ENCODE measurements around the gene APC. TPM values are rescaled to one million over a fixed set of nuclear protein-coding genes. Genes with fewer than 3 reads are reported as not detected.
A peak's percentile ranks its signal among the peaks of the same experiment; 100 is the strongest.

The APC gene
- total and polyA plus RNA-seq, 2 donors from 2014 or later: 2.7 to 44.9 TPM

DNA sequence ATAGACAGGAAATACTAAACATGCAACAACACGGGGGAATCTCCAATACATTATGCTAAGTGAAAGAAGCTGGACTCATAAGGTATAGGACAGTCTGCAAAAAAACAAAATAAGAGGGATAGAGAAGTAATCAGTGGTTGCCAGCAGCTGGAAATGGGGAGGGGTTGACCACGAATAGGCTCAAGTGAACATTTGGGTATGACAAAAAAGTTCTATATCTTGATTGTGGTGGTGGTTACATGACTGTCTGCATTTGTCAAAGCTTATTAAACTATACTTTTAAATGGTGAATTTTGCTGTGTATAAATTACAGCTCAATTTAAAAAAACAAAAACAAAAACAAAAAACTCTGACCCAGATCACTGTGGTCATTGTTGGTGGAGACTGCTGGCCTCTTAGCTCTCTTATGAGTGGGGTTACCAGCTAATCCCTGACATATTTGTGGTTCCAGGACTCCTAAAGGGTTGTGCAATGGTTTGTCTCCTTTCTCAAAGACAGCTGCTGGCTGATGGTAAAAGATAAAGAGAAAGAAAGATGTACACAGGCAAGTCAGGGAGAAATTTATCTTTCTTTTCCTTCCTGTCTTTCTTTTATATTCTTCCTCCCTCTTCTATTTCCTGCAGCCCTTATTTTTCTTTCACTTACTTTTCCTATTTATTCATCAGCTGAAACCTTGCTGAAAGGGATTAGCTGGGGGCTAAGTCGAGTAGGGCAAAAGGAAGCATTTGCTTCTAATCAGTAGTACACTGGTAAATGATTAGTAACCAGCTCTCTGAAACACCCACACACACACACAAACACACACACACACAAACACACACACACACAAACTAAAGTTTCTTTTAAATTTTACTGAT is 42.6 kb upstream of the APC start:
- intact Hi-C loops (cut with DNase I): no loop called here
- Histone ChIP-seq H3K9ac (ENCODE audit: low read length in 3 of 3) (no peak overlapping the region), H3K4me1 (ENCODE audit: control insufficient read depth in 2 of 3, insufficient read depth in 2 of 3, low read depth in 1 of 3, low read length in 3 of 3) (no peaks in the 10 kb centered on the region), H3K27me3 (ENCODE audit: control insufficient read depth, insufficient read depth, low read length) (no peaks in the 10 kb centered on the region), H3K36me3 (ENCODE audit: control insufficient read depth in 2 of 3, insufficient read depth in 3 of 3, low read length in 3 of 3) (no peaks in the 10 kb centered on the region), H3K27ac (ENCODE audit: low read depth in 2 of 2, low read length in 2 of 2) (no peak overlapping the region), H3K9me3 (ENCODE audit: control insufficient read depth in 2 of 3, insufficient read depth in 1 of 3, low read length in 3 of 3) (no peaks in the 10 kb centered on the region), H3K4me3 (ENCODE audit: low read length in 3 of 3) (no peak overlapping the region)
- DNase-seq (no peak), FAIRE-seq (no peak)
- TF ChIP-seq, protein P1, sequence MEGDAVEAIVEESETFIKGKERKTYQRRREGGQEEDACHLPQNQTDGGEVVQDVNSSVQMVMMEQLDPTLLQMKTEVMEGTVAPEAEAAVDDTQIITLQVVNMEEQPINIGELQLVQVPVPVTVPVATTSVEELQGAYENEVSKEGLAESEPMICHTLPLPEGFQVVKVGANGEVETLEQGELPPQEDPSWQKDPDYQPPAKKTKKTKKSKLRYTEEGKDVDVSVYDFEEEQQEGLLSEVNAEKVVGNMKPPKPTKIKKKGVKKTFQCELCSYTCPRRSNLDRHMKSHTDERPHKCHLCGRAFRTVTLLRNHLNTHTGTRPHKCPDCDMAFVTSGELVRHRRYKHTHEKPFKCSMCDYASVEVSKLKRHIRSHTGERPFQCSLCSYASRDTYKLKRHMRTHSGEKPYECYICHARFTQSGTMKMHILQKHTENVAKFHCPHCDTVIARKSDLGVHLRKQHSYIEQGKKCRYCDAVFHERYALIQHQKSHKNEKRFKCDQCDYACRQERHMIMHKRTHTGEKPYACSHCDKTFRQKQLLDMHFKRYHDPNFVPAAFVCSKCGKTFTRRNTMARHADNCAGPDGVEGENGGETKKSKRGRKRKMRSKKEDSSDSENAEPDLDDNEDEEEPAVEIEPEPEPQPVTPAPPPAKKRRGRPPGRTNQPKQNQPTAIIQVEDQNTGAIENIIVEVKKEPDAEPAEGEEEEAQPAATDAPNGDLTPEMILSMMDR (IDR thresholded peaks at IDR 0.05; ENCODE audit: borderline replicate concordance, extremely low read depth, insufficient read depth): no peak

DNA sequence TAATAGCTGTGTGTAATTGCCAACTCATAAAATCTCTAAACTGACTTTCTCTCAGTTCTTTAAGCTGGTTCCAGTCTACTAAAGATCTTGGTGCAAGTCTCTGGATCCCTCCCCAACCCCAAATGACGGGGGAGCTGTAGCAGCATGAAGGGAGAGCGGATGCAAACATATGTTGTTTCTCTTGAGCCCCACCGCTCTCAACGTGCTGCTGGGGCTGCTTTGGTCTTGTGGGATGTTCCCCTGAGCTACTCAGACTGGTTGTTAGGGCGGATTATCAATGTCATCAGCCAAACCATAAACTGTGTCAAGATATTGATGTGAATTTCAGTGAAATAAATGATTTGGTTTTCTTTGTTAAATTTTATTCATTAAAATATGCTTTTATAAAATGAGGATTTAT is 40.9 kb upstream of the APC start:
- intact Hi-C loops (cut with DNase I): no loop called here
- Histone ChIP-seq H3K4me3 (ENCODE audit: low read length in 3 of 3) (no peak overlapping the region), H3K27ac (ENCODE audit: low read depth in 2 of 2, low read length in 2 of 2) (no peak overlapping the region), H3K4me1 (ENCODE audit: control insufficient read depth in 2 of 3, insufficient read depth in 2 of 3, low read depth in 1 of 3, low read length in 3 of 3) (no peaks in the 10 kb centered on the region), H3K27me3 (ENCODE audit: control insufficient read depth, insufficient read depth, low read length) (no peaks in the 10 kb centered on the region), H3K9me3 (ENCODE audit: control insufficient read depth in 2 of 3, insufficient read depth in 1 of 3, low read length in 3 of 3) (no peaks in the 10 kb centered on the region), H3K9ac (ENCODE audit: low read length in 3 of 3) (no peak overlapping the region), H3K36me3 (ENCODE audit: control insufficient read depth in 2 of 3, insufficient read depth in 3 of 3, low read length in 3 of 3) (no peaks in the 10 kb centered on the region)
- FAIRE-seq (no peak), DNase-seq (no peak)
- TF ChIP-seq, protein P1 (IDR thresholded peaks at IDR 0.05; ENCODE audit: borderline replicate concordance, extremely low read depth, insufficient read depth): no peak

DNA sequence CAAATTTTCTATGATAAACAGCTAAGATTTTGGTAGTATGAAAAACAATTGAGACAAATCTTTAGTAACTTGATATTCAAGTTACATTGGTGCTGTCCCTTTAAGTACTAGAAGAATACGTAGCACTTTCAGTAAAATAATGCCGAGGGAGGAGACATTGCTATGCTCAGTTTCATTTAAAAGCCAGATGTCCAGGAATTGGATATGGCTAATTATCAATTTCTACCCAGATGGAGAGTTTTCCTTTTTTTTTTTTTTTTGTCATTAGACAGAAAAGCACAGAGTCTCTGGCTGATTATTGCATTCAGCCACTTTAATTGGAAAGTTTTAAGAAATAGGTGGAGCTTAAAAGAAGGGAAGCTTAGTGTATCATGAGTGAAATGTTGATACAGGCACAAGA is 40.4 kb upstream of the APC start:
- no peaks in the 10 kb centered on the region for H3K9me3 ChIP-seq (ENCODE audit: control insufficient read depth in 2 of 3, insufficient read depth in 1 of 3, low read length in 3 of 3)
- no peaks in the 10 kb centered on the region for H3K36me3 ChIP-seq (ENCODE audit: control insufficient read depth in 2 of 3, insufficient read depth in 3 of 3, low read length in 3 of 3)
- TF ChIP-seq, protein P1 (IDR thresholded peaks at IDR 0.05; ENCODE audit: borderline replicate concordance, extremely low read depth, insufficient read depth): no peak
- no peaks in the 10 kb centered on the region for H3K27me3 ChIP-seq (ENCODE audit: control insufficient read depth, insufficient read depth, low read length)
- peak overlapping the region in 2 of 3 donors; percentile 59 to 62 for H3K4me3 ChIP-seq (ENCODE audit: low read length in 3 of 3)
- no peak overlapping the region for H3K9ac ChIP-seq (ENCODE audit: low read length in 3 of 3)
- H3K4me1 ChIP-seq (ENCODE audit: control insufficient read depth in 2 of 3, insufficient read depth in 2 of 3, low read depth in 1 of 3, low read length in 3 of 3): no peaks in the 10 kb centered on the region
- no peak overlapping the region for H3K27ac ChIP-seq (ENCODE audit: low read depth in 2 of 2, low read length in 2 of 2)
- intact Hi-C loops (cut with DNase I): no loop called here
- DNase-seq: peak in 1 of 5 donors; percentile 17
- FAIRE-seq: no peak
